Measurements from ENCODE around the gene CORO1C.
"Not testable (repeated sequence)": the region's sequence is repeated elsewhere in the genome, so short reads cannot be mapped to it uniquely, and the experiment has no call there.

The CORO1C gene

GRCh38 chr12:108619369-108620160 is 111.8 kb downstream of the CORO1C start:
- DNase-seq (ENCODE audit: low read depth in 1 of 2, low spot score in 1 of 2): no peak

- DNase-seq (ENCODE audit: low read depth in 1 of 2, low spot score in 1 of 2): not testable (repeated sequence)
Measured at GRCh38 chr12:108618953-108619274, 112.4 kb downstream of the CORO1C start.

- peak; percentile 57 to 64 for DNase-seq (ENCODE audit: low read depth in 1 of 2, low spot score in 1 of 2)
Measured at GRCh38 chr12:108618079-108618952, 113.0 kb downstream of the CORO1C start.

DNA sequence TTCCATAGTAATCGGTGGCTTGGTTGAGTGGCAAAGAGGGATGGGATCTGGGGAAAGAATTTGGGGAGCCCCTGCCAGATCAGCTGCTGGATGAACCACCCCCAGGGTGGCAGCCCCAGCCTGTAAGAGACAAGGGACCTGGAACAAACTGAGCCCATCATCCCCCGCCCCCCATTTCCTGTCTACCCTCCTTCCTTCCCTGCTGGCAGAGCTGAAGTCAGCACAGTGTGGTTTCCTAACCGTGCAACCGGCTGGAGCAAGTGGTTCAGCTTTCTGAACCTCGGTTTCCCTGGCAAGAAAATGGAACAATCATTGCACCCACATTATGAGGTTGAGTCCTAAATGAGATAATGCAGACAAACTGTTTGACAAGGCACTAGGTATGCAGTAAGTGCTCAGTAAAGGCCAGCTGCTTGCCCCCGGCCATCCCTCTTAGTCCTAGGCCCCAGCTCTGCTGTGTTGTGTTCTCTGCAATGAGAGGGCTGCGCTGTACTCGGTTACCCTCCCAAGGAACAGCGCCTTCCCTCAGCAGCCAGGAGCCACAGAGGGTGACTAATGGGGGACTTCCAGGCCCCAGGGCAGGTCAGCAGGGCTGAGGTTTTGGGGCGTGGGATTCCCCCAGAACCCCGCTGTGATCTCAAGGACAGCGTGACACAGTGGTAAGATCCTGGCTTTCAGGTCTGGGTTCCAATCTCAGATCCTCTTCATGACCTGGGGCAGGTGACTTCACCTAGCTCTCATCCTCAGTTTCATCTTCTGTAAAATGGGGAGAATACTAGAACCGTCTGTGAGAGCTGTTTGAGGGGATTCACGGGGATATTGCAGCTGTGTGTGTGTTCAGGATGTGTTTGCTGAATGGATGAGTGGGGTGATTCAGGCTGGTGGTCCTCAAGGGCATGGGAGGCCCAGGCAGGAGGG is 114.1 kb downstream of the CORO1C start:
- peak; percentile 37 to 71 for DNase-seq (ENCODE audit: low read depth in 1 of 2, low spot score in 1 of 2)

DNA sequence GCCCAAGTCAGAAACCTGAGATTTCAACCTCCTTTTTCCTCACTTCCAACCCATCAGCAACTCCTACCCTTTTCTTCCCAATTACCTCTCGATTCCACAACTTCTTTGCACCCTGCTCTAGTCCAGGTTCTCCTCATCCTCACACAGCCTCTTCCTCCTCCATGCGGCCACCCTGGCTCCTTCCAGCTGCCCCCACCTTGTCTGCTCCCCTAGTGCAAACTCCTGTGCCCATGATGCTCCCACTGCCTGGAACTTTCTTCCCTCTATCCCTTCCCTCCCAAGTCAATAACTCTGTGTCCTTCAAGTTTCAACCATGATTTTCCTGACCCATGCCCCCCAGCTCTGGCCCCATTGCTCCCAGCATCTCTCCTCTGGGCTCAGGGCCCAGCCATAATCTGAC is 115.0 kb downstream of the CORO1C start:
- DNase-seq (ENCODE audit: low read depth in 1 of 2, low spot score in 1 of 2): no peak

DNA sequence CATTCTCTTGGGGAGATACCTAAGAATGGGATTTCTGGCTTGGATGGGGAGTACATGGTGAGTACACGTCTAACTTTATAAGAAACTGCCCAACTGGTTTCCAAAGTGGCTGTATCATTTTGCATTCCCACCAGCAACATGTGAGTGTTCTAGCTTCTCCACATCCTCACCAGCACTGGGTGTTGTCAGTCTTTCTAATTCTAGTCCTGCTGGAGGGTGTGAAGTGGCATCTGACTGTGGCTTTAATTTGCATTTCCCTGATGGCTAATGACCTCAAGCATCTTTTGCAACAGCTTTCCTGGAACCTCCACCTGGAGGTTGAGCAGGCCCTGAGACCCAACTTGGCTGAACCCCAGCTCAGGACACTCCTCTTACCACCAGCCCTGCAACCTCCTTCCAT is 115.4 kb downstream of the CORO1C start:
- DNase-seq (ENCODE audit: low read depth in 1 of 2, low spot score in 1 of 2): no peak

- DNase-seq (ENCODE audit: low read depth in 1 of 2, low spot score in 1 of 2): no peak
Measured at GRCh38 chr12:108614639-108615038, 116.7 kb downstream of the CORO1C start.

GRCh38 chr12:108614041-108614440 is 117.3 kb downstream of the CORO1C start:
- DNase-seq (ENCODE audit: low read depth in 1 of 2, low spot score in 1 of 2): no peak

DNA sequence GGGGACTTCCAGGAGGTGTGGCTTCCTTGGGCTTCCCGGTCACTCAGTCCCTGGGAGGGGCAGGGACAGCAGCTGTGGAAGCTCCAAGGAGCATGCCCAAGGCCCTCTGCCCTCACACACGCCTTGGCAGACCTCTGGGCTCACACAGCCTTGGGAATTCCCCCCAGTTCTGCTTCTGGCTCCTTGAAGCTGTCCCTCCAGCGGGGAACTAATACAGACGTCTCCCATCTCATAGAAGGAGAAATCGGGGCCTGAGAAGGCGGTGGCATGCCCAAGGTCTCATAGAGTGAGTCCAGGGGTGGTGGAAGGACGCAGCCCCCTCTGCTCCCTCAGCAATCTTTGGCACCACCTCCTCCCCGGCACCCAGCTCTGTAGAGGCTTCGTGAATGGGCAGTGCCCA is 117.8 kb downstream of the CORO1C start:
- no peak for DNase-seq (ENCODE audit: low read depth in 1 of 2, low spot score in 1 of 2)

- DNase-seq (ENCODE audit: low read depth in 1 of 2, low spot score in 1 of 2): no peak
Measured at GRCh38 chr12:108612788-108613282, 118.5 kb downstream of the CORO1C start.

DNA sequence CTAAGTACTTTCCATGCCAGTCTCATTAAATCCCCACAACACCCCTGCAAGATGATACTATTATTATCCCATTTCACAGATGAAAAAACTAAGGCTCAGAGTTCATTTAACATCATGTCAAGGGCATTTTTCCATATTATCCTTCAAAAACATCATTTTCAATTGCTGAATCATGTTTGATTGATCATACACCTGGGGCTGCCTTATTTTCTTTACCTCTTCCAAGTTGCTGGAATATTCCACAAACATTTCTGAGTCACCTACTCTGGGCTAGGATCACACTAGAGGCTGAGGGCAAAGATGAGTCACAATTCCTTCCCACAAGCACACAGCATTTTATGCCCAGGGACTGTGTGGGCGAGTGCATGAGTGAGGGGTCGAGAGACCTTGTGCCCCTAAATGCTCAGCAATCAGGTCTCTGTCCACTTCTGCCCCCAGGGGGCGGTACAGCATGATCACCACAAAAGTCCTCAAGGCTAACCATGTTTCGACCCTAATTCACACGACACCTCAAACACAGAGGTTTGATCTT is 119.4 kb downstream of the CORO1C start:
- DNase-seq (ENCODE audit: low read depth in 1 of 2, low spot score in 1 of 2): no peak

GRCh38 chr12:108610856-108611605 is 120.3 kb downstream of the CORO1C start:
- no peak for DNase-seq (ENCODE audit: low read depth in 1 of 2, low spot score in 1 of 2)

DNA sequence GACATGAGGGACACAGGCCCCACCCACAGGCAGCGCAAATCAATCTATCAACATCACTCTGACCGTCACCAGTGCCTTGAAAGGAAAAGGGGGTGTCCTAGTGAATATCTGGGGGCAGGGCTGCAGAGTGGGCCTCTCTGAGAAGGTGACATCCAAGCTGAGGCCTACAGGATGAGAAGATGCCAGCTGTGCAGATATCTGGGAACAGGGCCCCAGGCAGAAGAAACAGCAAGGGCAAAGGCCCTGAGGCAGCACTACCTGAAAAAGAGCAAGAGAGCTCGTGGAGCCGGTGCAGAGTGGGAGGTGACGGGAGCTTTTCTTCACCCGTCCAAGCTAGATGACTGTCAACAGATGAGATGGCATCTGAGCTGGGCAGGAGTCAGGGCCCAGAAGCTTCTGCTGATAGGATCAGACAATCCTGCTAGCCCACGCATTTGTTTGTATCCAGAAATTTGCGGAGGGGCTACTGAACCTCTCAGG is 120.9 kb downstream of the CORO1C start:
- no peak for DNase-seq (ENCODE audit: low read depth in 1 of 2, low spot score in 1 of 2)

- DNase-seq (ENCODE audit: low read depth in 1 of 2, low spot score in 1 of 2): no peak
Measured at GRCh38 chr12:108609537-108610335, 121.6 kb downstream of the CORO1C start.

DNA sequence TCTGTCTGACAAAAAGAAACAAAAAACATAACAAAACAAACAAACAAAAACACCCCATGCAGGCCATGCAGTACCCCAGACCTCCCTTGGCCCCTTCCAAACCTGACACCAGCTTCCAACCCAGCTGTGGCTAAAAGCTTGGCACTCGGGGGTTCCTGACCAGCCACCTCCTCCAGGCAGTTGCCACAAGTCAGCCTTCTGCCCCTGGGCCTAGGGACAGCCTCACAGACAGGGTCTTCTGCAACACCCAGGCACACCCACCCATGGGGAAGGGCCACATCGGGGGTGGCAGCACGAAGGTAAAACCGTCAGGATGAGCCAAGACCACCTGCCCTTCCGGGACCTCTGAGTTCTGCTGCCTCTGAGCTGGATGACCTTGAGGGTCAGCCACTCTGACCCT is 122.7 kb downstream of the CORO1C start:
- no peak for DNase-seq (ENCODE audit: low read depth in 1 of 2, low spot score in 1 of 2)

- no peak for DNase-seq (ENCODE audit: low read depth in 1 of 2, low spot score in 1 of 2)
Measured at GRCh38 chr12:108607981-108608600, 123.2 kb downstream of the CORO1C start.

DNA sequence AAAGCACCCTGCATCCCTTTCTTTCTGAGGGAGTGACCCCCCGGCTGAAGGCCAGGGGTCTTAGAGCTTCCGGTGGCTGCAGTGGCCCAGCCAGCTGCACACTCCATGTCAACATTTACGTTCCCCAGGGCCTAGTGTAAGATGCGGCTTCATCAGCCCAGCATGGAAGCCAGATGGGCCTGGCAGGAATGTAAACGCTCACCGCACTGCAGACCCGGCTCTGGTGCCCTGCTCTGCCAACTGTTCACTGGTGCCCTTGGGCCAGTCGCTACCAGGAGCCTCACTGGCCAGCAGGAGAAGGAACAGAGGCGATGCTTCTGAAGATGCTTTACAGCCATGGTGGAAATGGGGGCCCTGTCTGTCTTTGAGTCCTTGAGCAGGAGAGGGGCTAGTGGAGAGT is 124.8 kb downstream of the CORO1C start:
- no peak for DNase-seq (ENCODE audit: low read depth in 1 of 2, low spot score in 1 of 2)

- DNase-seq (ENCODE audit: low read depth in 1 of 2, low spot score in 1 of 2): no peak
Measured at GRCh38 chr12:108605690-108606406, 125.5 kb downstream of the CORO1C start.
